ENCODE measurements around the gene TRPM3.

TRPM3 gene

DNA sequence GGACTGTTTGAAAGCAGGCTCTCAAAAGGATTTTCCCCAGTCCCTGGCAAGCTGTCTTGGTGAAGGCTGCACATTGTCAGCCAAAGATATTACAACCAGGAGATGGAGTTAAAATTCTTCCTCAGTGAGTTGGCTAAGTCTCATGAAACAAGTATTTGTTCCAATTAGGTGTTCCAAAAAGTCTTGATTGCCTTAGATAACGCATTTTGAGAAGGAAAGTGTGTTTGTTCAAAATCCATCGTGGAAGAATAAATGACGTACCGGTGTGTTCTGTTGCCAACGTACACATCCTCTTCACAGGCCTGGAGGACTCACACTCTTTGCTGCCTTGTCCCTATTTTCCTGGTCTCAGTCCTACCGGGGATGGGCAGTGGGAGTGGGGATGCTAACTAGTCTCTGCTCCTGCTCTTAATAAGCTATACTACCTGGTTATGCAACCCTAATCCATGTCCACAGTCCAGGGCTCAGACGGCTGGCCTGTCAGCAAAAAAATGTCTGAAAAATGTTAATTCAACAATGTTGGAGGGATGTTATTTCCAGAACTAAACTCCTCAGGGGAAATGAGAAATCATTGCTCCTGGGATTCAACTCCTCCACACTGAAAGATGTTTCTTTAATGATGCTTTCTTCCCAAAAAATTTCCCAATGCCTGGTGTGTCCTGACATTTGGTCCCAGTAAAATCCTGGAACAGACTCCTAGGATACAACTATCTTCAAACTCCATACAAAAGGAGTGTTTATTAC, 531.7 kb downstream of the TRPM3 start:
- no peak for DNase-seq (ENCODE audit: low read depth in 4 of 4, low spot score in 1 of 4)

DNA sequence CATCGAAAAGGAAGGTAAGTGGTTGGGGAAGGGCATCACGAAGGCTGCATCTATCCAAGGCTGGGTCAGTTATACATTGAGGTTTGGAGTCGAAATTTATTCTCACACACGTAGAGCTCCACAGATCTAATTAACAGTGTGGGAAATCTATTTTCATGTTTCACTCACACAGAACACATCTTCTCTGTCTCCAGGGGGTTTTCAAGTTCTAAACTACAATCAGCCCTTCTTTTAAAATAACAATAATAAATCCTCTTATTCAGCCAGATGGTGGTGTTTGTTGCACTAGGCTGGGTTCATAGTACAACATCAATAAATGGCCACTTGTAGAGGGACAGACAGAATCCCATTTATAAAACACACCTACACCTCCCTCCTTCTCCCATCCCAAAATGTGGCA, 532.4 kb downstream of the TRPM3 start:
- DNase-seq (ENCODE audit: low read depth in 4 of 4, low spot score in 1 of 4) = no peak

GRCh38 chr9:70588381-70588780, 533.0 kb downstream of the TRPM3 start:
- DNase-seq (ENCODE audit: low read depth in 4 of 4, low spot score in 1 of 4) = no peak

GRCh38 chr9:70587201-70587600, 534.2 kb downstream of the TRPM3 start:
- no peak for DNase-seq (ENCODE audit: low read depth in 4 of 4, low spot score in 1 of 4)

DNA sequence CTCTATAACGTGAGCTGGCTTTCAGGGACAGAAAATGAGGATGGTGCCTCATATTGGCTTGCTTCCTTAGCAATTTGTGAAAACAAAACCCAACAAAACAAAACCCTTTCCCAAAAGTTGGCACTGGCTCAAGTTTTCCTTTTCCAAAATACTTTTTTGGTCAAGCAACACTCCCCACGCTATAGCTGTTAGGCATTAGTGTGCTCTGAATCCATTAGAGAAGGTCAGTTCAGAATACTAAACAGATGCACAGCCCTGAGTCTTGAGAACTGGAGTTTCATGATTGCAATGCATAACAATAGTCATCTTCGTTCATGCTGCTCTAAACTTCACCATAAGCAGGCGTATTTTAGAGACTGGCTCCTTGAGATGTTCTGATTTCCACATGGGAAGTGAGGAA, 534.9 kb downstream of the TRPM3 start:
- DNase-seq (ENCODE audit: low read depth in 4 of 4, low spot score in 1 of 4) = no peak

GRCh38 chr9:70581955-70582350, 539.5 kb downstream of the TRPM3 start:
- DNase-seq (ENCODE audit: low read depth in 4 of 4, low spot score in 1 of 4) = no peak

DNA sequence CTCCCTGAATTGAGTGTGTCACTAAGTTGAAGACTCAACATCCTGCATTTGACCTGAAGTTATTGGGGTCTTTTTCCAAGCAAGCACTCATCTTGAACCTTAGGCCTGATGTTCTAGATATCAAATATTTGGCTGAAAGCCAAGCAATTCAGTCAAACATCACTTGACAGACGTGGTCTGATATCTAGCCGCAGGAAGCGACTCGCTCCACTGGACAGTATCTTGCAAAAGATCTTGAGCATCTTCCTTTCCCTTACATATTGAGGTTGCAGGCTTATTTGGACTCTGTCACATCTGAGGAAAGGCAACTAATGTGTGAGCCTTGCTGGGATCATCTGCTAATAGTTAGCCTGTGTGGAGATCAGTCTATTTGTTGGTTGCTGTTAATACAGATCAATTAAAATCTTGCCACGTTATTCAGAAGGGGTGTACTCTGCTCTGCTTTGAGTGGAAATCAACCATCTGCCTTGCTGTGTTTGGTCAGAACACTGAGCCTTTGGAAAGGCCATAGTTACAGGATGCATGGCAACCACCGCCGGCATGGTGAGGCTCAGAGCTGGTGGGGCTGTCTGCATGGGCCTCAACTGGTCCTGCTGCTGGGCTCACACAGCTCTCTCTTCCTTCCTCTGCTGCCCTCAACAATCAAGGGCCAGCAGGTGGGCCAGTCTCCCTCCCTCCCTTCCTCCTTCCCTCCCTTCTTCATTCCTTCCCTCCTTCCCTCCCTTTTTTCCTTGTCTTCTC, 540.0 kb downstream of the TRPM3 start:
- no peak for DNase-seq (ENCODE audit: low read depth in 4 of 4, low spot score in 1 of 4)

- no peak for DNase-seq (ENCODE audit: low read depth in 4 of 4, low spot score in 1 of 4)
Measured at GRCh38 chr9:70580606-70581195, 540.7 kb downstream of the TRPM3 start.

DNA sequence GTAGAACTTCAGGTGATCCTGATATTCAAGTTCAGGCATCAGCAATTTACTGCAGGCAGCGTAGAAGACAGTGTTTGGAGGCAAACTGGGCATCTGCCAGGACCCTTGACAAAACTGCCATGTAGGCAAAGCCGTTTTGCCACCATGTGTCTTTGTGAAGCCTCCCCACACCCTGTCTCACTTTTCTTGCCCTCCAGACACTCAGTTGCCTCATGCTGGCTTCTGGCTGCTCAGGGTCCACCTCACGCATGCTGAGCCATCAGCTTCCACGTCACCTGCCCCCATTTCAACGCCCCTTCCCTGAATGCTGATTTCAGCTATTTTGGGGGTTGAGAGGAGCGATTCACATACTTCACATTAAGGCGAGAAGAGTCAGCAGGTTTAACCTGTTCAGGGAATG, 541.7 kb downstream of the TRPM3 start:
- DNase-seq (ENCODE audit: low read depth in 4 of 4, low spot score in 1 of 4) = no peak

GRCh38 chr9:70578720-70579119, 542.7 kb downstream of the TRPM3 start:
- no peak for DNase-seq (ENCODE audit: low read depth in 4 of 4, low spot score in 1 of 4)

- no peak for DNase-seq (ENCODE audit: low read depth in 4 of 4, low spot score in 1 of 4)
Measured at GRCh38 chr9:70577671-70578070, 543.8 kb downstream of the TRPM3 start.

GRCh38 chr9:70576116-70576515, 545.3 kb downstream of the TRPM3 start:
- DNase-seq (ENCODE audit: low read depth in 4 of 4, low spot score in 1 of 4) = no peak

- DNase-seq (ENCODE audit: low read depth in 4 of 4, low spot score in 1 of 4) = no peak
Measured at GRCh38 chr9:70574151-70574837, 547.1 kb downstream of the TRPM3 start.

GRCh38 chr9:70573308-70573707, 548.1 kb downstream of the TRPM3 start:
- no peak for DNase-seq (ENCODE audit: low read depth in 4 of 4, low spot score in 1 of 4)

GRCh38 chr9:70571258-70571657, 550.2 kb downstream of the TRPM3 start:
- DNase-seq (ENCODE audit: low read depth in 4 of 4, low spot score in 1 of 4) = no peak

DNA sequence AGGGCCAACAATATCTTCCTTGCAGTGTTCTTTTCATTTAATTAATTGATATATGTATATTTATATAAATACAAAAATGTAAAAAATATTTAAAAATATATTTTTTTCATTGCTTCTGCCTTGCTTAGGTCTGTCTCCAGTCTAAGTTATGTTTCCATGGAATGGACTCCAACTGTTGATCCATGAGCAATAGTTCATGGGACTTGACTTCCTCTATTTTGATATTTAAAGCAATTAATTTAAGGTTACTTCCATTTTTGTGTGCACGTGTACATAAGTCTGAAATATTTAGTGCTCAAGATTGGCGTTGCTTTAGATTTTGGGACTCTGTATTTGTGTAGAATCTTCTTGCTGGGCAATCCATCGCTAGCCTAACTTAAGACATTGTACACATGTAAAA, 551.6 kb downstream of the TRPM3 start:
- no peak for DNase-seq (ENCODE audit: low read depth in 4 of 4, low spot score in 1 of 4)

DNA sequence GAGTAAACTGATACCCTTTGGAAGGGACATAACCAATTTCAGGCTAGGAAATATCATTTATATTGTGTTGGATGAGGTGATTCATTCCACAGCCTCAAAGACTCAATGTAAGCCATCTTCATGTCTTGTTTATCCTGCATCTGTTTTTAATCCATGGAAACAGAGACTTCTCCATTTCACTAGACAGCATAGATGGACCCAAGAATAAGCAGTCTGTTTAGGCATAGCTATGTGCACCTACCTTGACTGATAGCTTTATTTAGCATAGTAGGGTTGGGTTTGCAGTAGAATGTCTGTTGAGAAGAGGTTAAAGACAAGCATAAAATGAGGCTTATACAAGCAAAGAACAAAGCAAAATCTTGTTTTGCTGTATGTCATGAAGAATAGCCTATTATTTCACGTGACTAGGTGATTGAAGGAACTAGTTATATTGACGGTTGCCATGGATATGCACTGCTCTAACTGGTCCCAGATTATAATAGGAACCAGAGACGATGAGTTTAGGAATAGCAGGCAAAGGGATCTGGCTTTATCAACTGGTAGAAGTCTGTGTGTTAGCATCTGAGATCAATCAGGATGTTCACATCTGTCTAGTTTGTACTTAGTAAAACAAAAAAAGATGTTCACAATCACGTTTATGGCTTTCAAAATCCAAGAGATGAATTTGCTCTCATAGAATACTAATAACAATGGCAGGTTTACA, 552.2 kb downstream of the TRPM3 start:
- DNase-seq (ENCODE audit: low read depth in 4 of 4, low spot score in 1 of 4) = no peak

- DNase-seq (ENCODE audit: low read depth in 4 of 4, low spot score in 1 of 4) = no peak
Measured at GRCh38 chr9:70567511-70567910, 553.9 kb downstream of the TRPM3 start.

- DNase-seq (ENCODE audit: low read depth in 4 of 4, low spot score in 1 of 4) = no peak
Measured at GRCh38 chr9:70566751-70567150, 554.7 kb downstream of the TRPM3 start.

GRCh38 chr9:70566066-70566465, 555.4 kb downstream of the TRPM3 start:
- DNase-seq (ENCODE audit: low read depth in 4 of 4, low spot score in 1 of 4) = no peak
